GM12873 (cell line): ENCODE data around the gene SYT12.

Experiments used
- CTCF ChIP-seq: IDR thresholded peaks from 2 replicates; pipeline ENCODE4 v1.5.1; 2012; ENCODE audit warnings: low read depth, mild to moderate bottlenecking, moderate library complexity, low read length, control low read depth; ENCODE audit not compliant: insufficient read depth; ENCODE audit errors: missing control alignments

Gene SYT12

GRCh38 chr11:67026941-67027340 lies 4.0 kb downstream of the SYT12 start:
- TF ChIP-seq CTCF, result no peak

- TF ChIP-seq CTCF, result no peak
Measured at GRCh38 chr11:67027483-67027930, 4.6 kb downstream of the SYT12 start.

- TF ChIP-seq CTCF, result no peak
Measured at GRCh38 chr11:67027943-67028542, 5.1 kb downstream of the SYT12 start.

GRCh38 chr11:67029146-67029545 lies 6.2 kb downstream of the SYT12 start:
- TF ChIP-seq CTCF, result no peak

GRCh38 chr11:67030976-67031375 lies 8.0 kb downstream of the SYT12 start:
- TF ChIP-seq CTCF, result no peak

GRCh38 chr11:67031791-67032561 lies 9.0 kb downstream of the SYT12 start:
- TF ChIP-seq CTCF, result no peak

- no peak for TF ChIP-seq CTCF
Measured at GRCh38 chr11:67032830-67033551, 10.1 kb downstream of the SYT12 start.
